Common myeloid progenitor, CD34-positive (primary cell): ENCODE measurements around the gene TES.

Source experiments
- CTCF ChIA-PET: fragments of 350-600 bp; sonication (Branson Sonifier 250); formaldehyde crosslinking; loops from one replicate; lab custom pipeline; 2021; ENCODE audit warnings: antibody characterized with exemption; lab: Charles Lee
- POLR2A ChIA-PET: fragments of 350-600 bp; sonication (Branson Sonifier 250); formaldehyde crosslinking; loops from one replicate; lab custom pipeline; 2021; ENCODE audit warnings: antibody characterized with exemption; lab: Charles Lee
- DNase-seq, 3 donors: peaks; one replicate each; pipeline versions ENCODE4 v3.0.0 to v3.0.0-alpha.2; 2013
- H3K27ac ChIP-seq, 2 experiments: 1 replicate in 1 of 2; 2 replicates in 1 of 2; pipeline ENCODE4 v1.7.0; 2013; ENCODE audit warnings: inconsistent platforms in 2 of 2, low read length in 2 of 2, mild to moderate bottlenecking in 2 of 2, low read depth in 1 of 2, moderate library complexity in 1 of 2; ENCODE audit not compliant: severe bottlenecking in 2 of 2, insufficient read depth in 1 of 2, poor library complexity in 1 of 2
- H3K27me3 ChIP-seq, 5 experiments: replicated peaks in 2 of 5; 1 replicate in 3 of 5; 2 replicates in 2 of 5; pipeline versions ENCODE4 v1.6.1 to v1.7.0; 2013; ENCODE audit warnings: low read length in 4 of 5, mild to moderate bottlenecking in 2 of 5, moderate library complexity in 2 of 5, inconsistent platforms in 1 of 5; ENCODE audit not compliant: insufficient read depth in 5 of 5, control insufficient read depth in 4 of 5
- H3K36me3 ChIP-seq, 4 experiments: 1 replicate in 2 of 4; 2 replicates in 2 of 4; pipeline versions ENCODE4 v1.6.1 to v1.7.0; 2013; ENCODE audit warnings: low read length in 3 of 4, control low read depth in 1 of 4, mild to moderate bottlenecking in 1 of 4; ENCODE audit not compliant: control insufficient read depth in 4 of 4, insufficient read depth in 4 of 4
- H3K4me1 ChIP-seq, 4 experiments: 1 replicate in 3 of 4; 2 replicates in 1 of 4; pipeline versions ENCODE4 v1.6.1 to v1.7.1; 2013; ENCODE audit warnings: low read length in 3 of 4, mild to moderate bottlenecking in 3 of 4, control low read depth in 1 of 4, inconsistent platforms in 1 of 4, moderate library complexity in 1 of 4; ENCODE audit not compliant: control insufficient read depth in 4 of 4, insufficient read depth in 4 of 4; ENCODE audit errors: control extremely low read depth in 1 of 4
- H3K4me3 ChIP-seq, 7 experiments: 1 replicate in 4 of 7; 2 replicates in 3 of 7; pipeline versions ENCODE4 v1.5.1 to v1.7.0; 2013; ENCODE audit warnings: mild to moderate bottlenecking in 7 of 7, low read length in 6 of 7, moderate library complexity in 6 of 7, inconsistent platforms in 2 of 7, low read depth in 2 of 7, control low read depth in 1 of 7; ENCODE audit not compliant: insufficient read depth in 4 of 7, control insufficient read depth in 1 of 7; ENCODE audit errors: extremely low read depth in 1 of 7
- H3K9me3 ChIP-seq, 5 experiments: 1 replicate in 4 of 5; 2 replicates in 1 of 5; pipeline versions ENCODE4 v1.6.1 to v1.7.1; 2013; ENCODE audit warnings: low read length in 4 of 5, mild to moderate bottlenecking in 2 of 5, inconsistent platforms in 1 of 5, low read depth in 1 of 5, moderate library complexity in 1 of 5; ENCODE audit not compliant: control insufficient read depth in 4 of 5, insufficient read depth in 2 of 5; ENCODE audit errors: control extremely low read depth in 1 of 5
- WGBS: methylation state at CpG from one replicate; pipeline ENCODE4 v1.1.5; 2013; ENCODE audit not compliant: insufficient coverage; 5-methylcytosine and 5-hydroxymethylcytosine counted together

TES gene

GRCh38 chr7:116185450-116185849 lies 24.9 kb upstream of the TES start:
- Histone ChIP-seq H3K4me3 (no peak overlapping the region), H3K36me3 (no peaks in the 10 kb centered on the region), H3K4me1 (no peaks in the 10 kb centered on the region), H3K27me3 (no peaks in the 10 kb centered on the region), H3K27ac (no peak overlapping the region), H3K9me3 (peaks cover 0 to 6% (median 2%) of the 10 kb centered on the region in 5 experiments)
- ChIA-PET CTCF (interaction anchor here (0.9 to 2.0 kb wide), 8 partner anchors 9 to 55 kb away, joined by 3 to 7 read pairs (median 4); no protein-coding TSS in a partner anchor), POLR2A (no interaction called here)
- DNase-seq: no peak
- 100% methylated on average over 6 of the region's 6 CpGs for WGBS

- H3K9me3 ChIP-seq: peaks cover 0 to 6% (median 2%) of the 10 kb centered on the region in 5 experiments
- no peaks in the 10 kb centered on the region for H3K4me1 ChIP-seq
- 96% methylated on average over 5 of the region's 6 CpGs for WGBS
- H3K36me3 ChIP-seq: no peaks in the 10 kb centered on the region
- POLR2A ChIA-PET: no interaction called here
- CTCF ChIA-PET: interaction anchor here (0.9 to 2.0 kb wide), 9 partner anchors 9 to 64 kb away, joined by 3 to 7 read pairs (median 4); no protein-coding TSS in a partner anchor
- H3K27ac ChIP-seq: no peak overlapping the region
- no peaks in the 10 kb centered on the region for H3K27me3 ChIP-seq
- DNase-seq: no peak
- no peak overlapping the region for H3K4me3 ChIP-seq
Measured at GRCh38 chr7:116185956-116186355, 24.4 kb upstream of the TES start.

- Histone ChIP-seq H3K4me1 (no peaks in the 10 kb centered on the region), H3K27me3 (no peaks in the 10 kb centered on the region), H3K36me3 (no peaks in the 10 kb centered on the region), H3K27ac (no peak overlapping the region), H3K9me3 (peaks cover 0 to 6% (median 2%) of the 10 kb centered on the region in 5 experiments), H3K4me3 (no peak overlapping the region)
- ChIA-PET POLR2A (no interaction called here), CTCF (interaction anchor here (1.0 to 2.0 kb wide), 5 partner anchors 10 to 621 kb away, joined by 3 to 7 read pairs (median 3); no protein-coding TSS in a partner anchor)
- no peak for DNase-seq
- no CpG with 5 or more reads among the region's 1 CpG for WGBS
Measured at GRCh38 chr7:116187400-116187799, 22.9 kb upstream of the TES start.

GRCh38 chr7:116193329-116194087 lies 16.8 kb upstream of the TES start:
- no peaks in the 10 kb centered on the region for H3K9me3 ChIP-seq
- no peak overlapping the region for H3K27ac ChIP-seq
- WGBS: 95% methylated on average over 3 of the region's 5 CpGs
- POLR2A ChIA-PET: no interaction called here
- no peak for DNase-seq
- no peak overlapping the region for H3K4me3 ChIP-seq
- H3K4me1 ChIP-seq: no peaks in the 10 kb centered on the region
- H3K36me3 ChIP-seq: no peaks in the 10 kb centered on the region
- H3K27me3 ChIP-seq: no peaks in the 10 kb centered on the region
- CTCF ChIA-PET: interaction anchor here (0.6 to 1.3 kb wide), 3 partner anchors 20 to 43 kb away, joined by 3 to 4 read pairs (median 3); no protein-coding TSS in a partner anchor

- no CpG with 5 or more reads among the region's 2 CpGs for WGBS
- Histone ChIP-seq H3K27me3 (no peaks in the 10 kb centered on the region), H3K27ac (no peak overlapping the region), H3K9me3 (no peaks in the 10 kb centered on the region), H3K36me3 (no peaks in the 10 kb centered on the region), H3K4me1 (no peaks in the 10 kb centered on the region), H3K4me3 (no peak overlapping the region)
- ChIA-PET CTCF (interaction anchor here (0.6 kb wide), 1 partner anchor 23 kb away, joined by 3 read pairs; no protein-coding TSS in a partner anchor), POLR2A (no interaction called here)
- DNase-seq: no peak
Measured at GRCh38 chr7:116194115-116194514, 16.2 kb upstream of the TES start.

GRCh38 chr7:116195451-116195850 lies 14.9 kb upstream of the TES start:
- Histone ChIP-seq H3K4me1 (no peaks in the 10 kb centered on the region), H3K27me3 (no peaks in the 10 kb centered on the region), H3K36me3 (no peaks in the 10 kb centered on the region), H3K4me3 (no peak overlapping the region), H3K9me3 (no peaks in the 10 kb centered on the region), H3K27ac (no peak overlapping the region)
- WGBS: no CpG with 5 or more reads among the region's 1 CpG
- DNase-seq: no peak
- CTCF ChIA-PET: interaction anchor here (0.9 to 1.3 kb wide), 3 partner anchors 9 to 40 kb away, joined by 3 to 6 read pairs (median 5); no protein-coding TSS in a partner anchor
- POLR2A ChIA-PET: no interaction called here

GRCh38 chr7:116196947-116197346 lies 13.4 kb upstream of the TES start:
- Histone ChIP-seq H3K27me3 (no peaks in the 10 kb centered on the region), H3K4me3 (no peak overlapping the region), H3K9me3 (no peaks in the 10 kb centered on the region), H3K4me1 (no peaks in the 10 kb centered on the region), H3K36me3 (no peaks in the 10 kb centered on the region), H3K27ac (no peak overlapping the region)
- ChIA-PET POLR2A (interaction anchor here (0.6 kb wide), 1 partner anchor 254 kb away, joined by 3 read pairs; no protein-coding TSS in a partner anchor), CTCF (interaction anchor here (0.6 to 3.0 kb wide), 3 partner anchors 17 to 271 kb away, joined by 3 to 15 read pairs (median 4); no protein-coding TSS in a partner anchor)
- WGBS: 100% methylated on average over 1 of the region's 3 CpGs
- no peak for DNase-seq
